Breast epithelium (tissue), 3 donors: ENCODE results near the gene MTMR1.

Experiments
- CTCF ChIP-seq, 3 donors: fragments of 450-650 bp; IDR thresholded peaks; one replicate each; pipeline ENCODE4 v1.5.1; 2016 to 2017; ENCODE audit warnings: antibody characterized with exemption in 3 of 3, mild to moderate bottlenecking in 3 of 3, moderate library complexity in 3 of 3
- POLR2A ChIP-seq: fragments of 450-650 bp; IDR thresholded peaks from one replicate; pipeline ENCODE4 v1.6.1; 2016; ENCODE audit warnings: antibody characterized with exemption, mild to moderate bottlenecking, moderate library complexity
- POLR2AphosphoS5 ChIP-seq, 3 donors: sonication (generic); formaldehyde crosslinking; IDR thresholded peaks; one replicate each; pipeline ENCODE4 v1.6.1; 2017; ENCODE audit warnings: antibody characterized with exemption in 3 of 3

DNA sequence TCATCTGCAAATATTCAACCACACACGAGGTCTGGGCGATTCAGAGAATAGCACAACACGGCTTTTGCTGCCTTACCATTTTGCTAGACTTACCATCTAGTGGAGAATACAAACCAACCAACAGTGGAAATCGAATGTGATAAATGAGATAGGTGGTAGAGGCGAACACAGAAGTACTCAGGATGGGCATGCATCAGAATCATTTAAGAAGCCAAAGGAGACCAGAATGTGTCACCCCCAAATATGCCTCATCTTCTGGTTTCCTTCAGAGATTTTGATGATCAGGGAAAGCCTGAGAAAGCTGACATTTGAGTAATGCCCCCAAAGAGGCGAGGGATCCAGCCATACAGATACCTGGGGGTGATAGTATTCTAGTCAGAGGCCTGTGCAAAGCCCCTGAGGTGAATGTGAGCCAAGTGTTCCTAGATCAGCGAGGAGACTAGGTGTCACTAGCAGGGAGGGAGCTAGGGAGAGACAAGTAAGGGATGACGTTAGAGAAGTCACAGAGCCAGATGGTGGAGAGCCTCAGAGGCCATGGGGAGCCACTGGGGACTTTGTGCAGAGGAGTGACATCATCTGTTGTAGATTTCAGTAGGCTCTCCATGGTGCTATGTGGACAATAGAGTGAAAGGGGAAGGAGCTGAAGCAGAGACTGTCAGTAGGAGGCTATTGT, 1.7 kb downstream of the MTMR1 start:
- TF ChIP-seq POLR2A (no peak), CTCF (IDR thresholded peaks at IDR 0.05) (no peak), POLR2AphosphoS5 (IDR thresholded peaks at IDR 0.05) (no peak)
